Tibial nerve (tissue), 4 donors: Measurements from ENCODE around the gene MMEL1. TPM values are rescaled to one million over a fixed set of nuclear protein-coding genes. Genes with fewer than 3 reads are reported as not detected.

Experiments used
- DNase-seq, 2 donors: peaks; one replicate each; pipeline ENCODE4 v3.0.0-alpha.2; 2019; ENCODE audit warnings: low spot score in 2 of 2
- H3K27ac ChIP-seq, 4 donors: fragments of 200-600 bp; sonication (generic) in 3 of 4; one replicate each; pipeline ENCODE4 v1.5.1; 2017 to 2019; ENCODE audit warnings: mild to moderate bottlenecking in 1 of 4
- H3K27me3 ChIP-seq, 2 donors: fragments of 200-600 bp; sonication (generic) in 1 of 2; one replicate each; pipeline versions ENCODE4 v1.5.1 to v1.6.0; 2017 to 2019
- H3K36me3 ChIP-seq, 3 donors: fragments of 200-600 bp; sonication (generic); one replicate each; pipeline ENCODE4 v1.5.1; 2018 to 2019
- H3K4me1 ChIP-seq, 4 donors: fragments of 200-600 bp; sonication (generic) in 3 of 4; one replicate each; pipeline ENCODE4 v1.5.1; 2017 to 2019
- H3K4me3 ChIP-seq, 4 donors: fragments of 200-600 bp; sonication (generic) in 3 of 4; one replicate each; pipeline ENCODE4 v1.5.1; 2017 to 2019; ENCODE audit warnings: mild to moderate bottlenecking in 1 of 4, moderate library complexity in 1 of 4
- H3K9me3 ChIP-seq, 4 donors: fragments of 200-600 bp; sonication (generic) in 3 of 4; one replicate each; pipeline ENCODE4 v1.5.1; 2017 to 2019
- CTCF ChIP-seq, 5 experiments: fragments of 200-600 bp in 3 of 5; fragments of 450-650 bp in 2 of 5; sonication (generic) in 3 of 5; IDR thresholded peaks; one replicate each; pipeline ENCODE4 v1.5.1; 2016 to 2019; ENCODE audit warnings: antibody characterized with exemption in 5 of 5, mild to moderate bottlenecking in 3 of 5, moderate library complexity in 2 of 5
- EP300 ChIP-seq, 2 donors: sonication (generic); formaldehyde crosslinking; IDR thresholded peaks; one replicate each; pipeline ENCODE4 v1.6.1; 2017; ENCODE audit warnings: antibody characterized with exemption in 2 of 2, mild to moderate bottlenecking in 1 of 2
- POLR2A ChIP-seq, 2 donors: fragments of 450-650 bp; IDR thresholded peaks; one replicate each; pipeline ENCODE4 v1.6.1; 2017; ENCODE audit warnings: antibody characterized with exemption in 2 of 2, mild to moderate bottlenecking in 2 of 2, moderate library complexity in 2 of 2
- WGBS, 2 donors: methylation state at CpG; one replicate each; pipeline ENCODE4 v1.1.5; 2018; 5-methylcytosine and 5-hydroxymethylcytosine counted together
- total RNA-seq, 4 donors: library from RNA; depleted of rRNA; stranded (reverse); fragments of >200 nt; gene quantifications; one replicate each; pipeline ENCODE4 v1.1.0, GENCODE V29; 2016

Gene MMEL1
- total RNA-seq, 4 donors from 2014 or later = 0.21 to 2.2 TPM; not detected in 2

GRCh38 chr1:2609319-2610035 lies 23.3 kb downstream of the MMEL1 start:
- Histone ChIP-seq H3K4me1 (peaks cover 0 to 23% (median 2%) of the 10 kb centered on the region in 4 donors), H3K27ac (no peak overlapping the region), H3K36me3 (no peaks in the 10 kb centered on the region), H3K9me3 (peaks cover 0 to 18% (median 0%) of the 10 kb centered on the region in 4 donors), H3K27me3 (peaks cover 0 to 9% of the 10 kb centered on the region in 2 donors), H3K4me3 (no peak overlapping the region)
- TF ChIP-seq EP300 (IDR thresholded peaks at IDR 0.05) (no peak), CTCF (IDR thresholded peaks at IDR 0.05) (no peak), POLR2A (IDR thresholded peaks at IDR 0.05) (no peak)
- 85 to 87% methylated on average over 30 to 31 of the region's 34 CpGs for WGBS, 2 donors
- DNase-seq = no peak

GRCh38 chr1:2607641-2608091 lies 25.1 kb downstream of the MMEL1 start:
- 44 to 51% methylated on average over 8 to 13 of the region's 13 CpGs for WGBS, 2 donors
- no peak overlapping the region for H3K27ac ChIP-seq
- no peaks in the 10 kb centered on the region for H3K36me3 ChIP-seq
- H3K4me3 ChIP-seq = no peak overlapping the region
- DNase-seq = peak in 1 of 2 donors; percentile 5
- H3K4me1 ChIP-seq = peaks cover 0 to 23% (median 2%) of the 10 kb centered on the region in 4 donors
- H3K9me3 ChIP-seq = no peaks in the 10 kb centered on the region
- H3K27me3 ChIP-seq = peaks cover 0 to 9% of the 10 kb centered on the region in 2 donors
- TF ChIP-seq EP300 (IDR thresholded peaks at IDR 0.05) (no peak), POLR2A (IDR thresholded peaks at IDR 0.05) (no peak), CTCF (IDR thresholded peaks at IDR 0.05) (no peak)

GRCh38 chr1:2606881-2607621 lies 25.8 kb downstream of the MMEL1 start:
- peaks cover 0 to 23% (median 2%) of the 10 kb centered on the region in 4 donors for H3K4me1 ChIP-seq
- no peaks in the 10 kb centered on the region for H3K36me3 ChIP-seq
- DNase-seq = peak in 1 of 2 donors; percentile 3
- H3K27me3 ChIP-seq = peaks cover 0 to 9% of the 10 kb centered on the region in 2 donors
- no peak overlapping the region for H3K27ac ChIP-seq
- no peak for TF ChIP-seq EP300 (IDR thresholded peaks at IDR 0.05)
- TF ChIP-seq CTCF (IDR thresholded peaks at IDR 0.05) = no peak
- TF ChIP-seq POLR2A (IDR thresholded peaks at IDR 0.05) = no peak
- no peak overlapping the region for H3K4me3 ChIP-seq
- WGBS, 2 donors = 65 to 73% methylated on average over 36 of the region's 36 CpGs
- H3K9me3 ChIP-seq = peaks cover 0 to 2% (median 0%) of the 10 kb centered on the region in 4 donors

- peaks cover 0 to 21% (median 2%) of the 10 kb centered on the region in 4 donors for H3K4me1 ChIP-seq
- no peak overlapping the region for H3K4me3 ChIP-seq
- DNase-seq = no peak
- WGBS, 2 donors = 84% methylated on average over 9 to 13 of the region's 15 CpGs
- peaks cover 0 to 7% (median 0%) of the 10 kb centered on the region in 4 donors for H3K9me3 ChIP-seq
- no peaks in the 10 kb centered on the region for H3K36me3 ChIP-seq
- H3K27me3 ChIP-seq = peaks cover 0 to 9% of the 10 kb centered on the region in 2 donors
- no peak for TF ChIP-seq EP300 (IDR thresholded peaks at IDR 0.05)
- no peak for TF ChIP-seq CTCF (IDR thresholded peaks at IDR 0.05)
- TF ChIP-seq POLR2A (IDR thresholded peaks at IDR 0.05) = no peak
- no peak overlapping the region for H3K27ac ChIP-seq
These were observed 26.4 kb downstream of the MMEL1 start for GRCh38 chr1:2606396-2606880.
